ENCODE data around the gene CNTN5. TPM values are rescaled to one million over a fixed set of nuclear protein-coding genes. Genes with fewer than 3 reads are reported as not detected.

The CNTN5 gene
- polyA plus RNA-seq, 3 donors = 0.10 TPM; not detected in 2

GRCh38 chr11:99535406-99535805, 514.7 kb downstream of the CNTN5 start:
- WGBS, 3 donors = 43 to 85% (median 85%) methylated on average over 1 of the region's 1 CpG
- H3K27ac ChIP-seq (ENCODE audit: low read depth, low read length) = no peak overlapping the region

DNA sequence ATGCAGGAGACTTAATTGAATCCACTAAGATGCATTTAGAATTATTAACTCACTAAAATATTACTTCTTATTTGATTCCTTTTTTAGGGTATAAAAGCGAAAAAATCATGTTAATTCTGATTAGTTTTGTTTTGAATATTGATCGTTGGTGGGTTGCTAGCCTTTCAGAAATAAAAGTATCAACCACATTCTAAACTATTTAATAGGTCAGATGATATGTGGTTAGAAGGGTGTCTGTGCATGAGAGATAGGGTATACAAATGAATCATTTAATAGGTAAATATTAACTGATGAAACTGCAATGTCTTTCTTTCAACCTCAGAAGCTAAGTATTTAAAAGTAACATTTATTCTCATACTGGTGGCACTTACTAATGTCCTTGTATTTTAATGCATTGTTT, 515.1 kb downstream of the CNTN5 start:
- WGBS, 3 donors = 55 to 62% (median 60%) methylated on average over 2 of the region's 2 CpGs
- H3K27ac ChIP-seq (ENCODE audit: low read depth, low read length) = no peak overlapping the region

DNA sequence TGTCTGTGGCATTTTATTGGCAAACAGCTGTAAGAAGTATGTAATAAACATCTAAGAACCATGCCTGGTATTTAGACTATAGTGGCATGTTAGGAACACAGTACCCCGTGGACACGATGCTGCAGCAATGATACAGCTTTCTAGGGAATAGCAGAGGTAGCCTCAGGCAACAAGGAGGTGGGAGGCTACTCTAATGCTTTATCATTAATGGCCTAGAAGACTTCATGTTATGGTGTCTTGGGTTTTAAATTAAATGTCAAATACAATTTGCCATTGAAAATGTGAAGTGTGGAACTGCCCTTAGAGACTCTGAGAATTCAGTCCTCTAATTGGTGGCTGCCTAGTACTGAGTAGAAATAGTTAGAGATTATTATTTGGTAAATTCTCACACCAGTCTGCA, 516.9 kb downstream of the CNTN5 start:
- no peak overlapping the region for H3K27ac ChIP-seq (ENCODE audit: low read depth, low read length)
- WGBS, 3 donors = 67 to 82% (median 82%) methylated on average over 2 of the region's 2 CpGs

- WGBS, 3 donors = 66 to 81% (median 81%) methylated on average over 4 of the region's 4 CpGs
- no peak overlapping the region for H3K27ac ChIP-seq (ENCODE audit: low read depth, low read length)
These were observed 524.9 kb downstream of the CNTN5 start for GRCh38 chr11:99545616-99546015.

DNA sequence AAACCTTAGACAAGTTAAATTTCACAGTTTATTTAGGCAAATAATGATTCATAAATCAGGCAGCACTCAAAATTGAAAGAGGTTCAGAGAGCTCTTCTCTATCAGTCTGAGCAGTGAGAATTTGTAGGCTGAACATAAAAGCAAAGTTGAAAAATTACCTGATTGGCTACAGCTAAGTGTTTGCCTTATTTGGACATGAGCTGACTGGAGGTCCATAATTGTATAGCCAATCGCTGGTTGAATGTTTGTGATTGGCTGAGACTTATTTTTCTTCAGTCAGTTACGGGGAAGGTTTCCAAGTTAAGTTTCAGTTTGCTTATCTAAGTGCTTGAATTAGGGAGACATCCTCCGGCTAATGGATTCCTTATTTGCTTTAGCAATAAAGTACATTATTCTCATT, 527.5 kb downstream of the CNTN5 start:
- no peak overlapping the region for H3K27ac ChIP-seq (ENCODE audit: low read depth, low read length)
- 72 to 79% (median 75%) methylated on average over 3 of the region's 3 CpGs for WGBS, 3 donors

- no peak overlapping the region for H3K27ac ChIP-seq (ENCODE audit: low read depth, low read length)
- 76 to 82% (median 79%) methylated on average over 1 of the region's 1 CpG for WGBS, 3 donors
These were observed 533.6 kb downstream of the CNTN5 start for GRCh38 chr11:99554232-99554903.

DNA sequence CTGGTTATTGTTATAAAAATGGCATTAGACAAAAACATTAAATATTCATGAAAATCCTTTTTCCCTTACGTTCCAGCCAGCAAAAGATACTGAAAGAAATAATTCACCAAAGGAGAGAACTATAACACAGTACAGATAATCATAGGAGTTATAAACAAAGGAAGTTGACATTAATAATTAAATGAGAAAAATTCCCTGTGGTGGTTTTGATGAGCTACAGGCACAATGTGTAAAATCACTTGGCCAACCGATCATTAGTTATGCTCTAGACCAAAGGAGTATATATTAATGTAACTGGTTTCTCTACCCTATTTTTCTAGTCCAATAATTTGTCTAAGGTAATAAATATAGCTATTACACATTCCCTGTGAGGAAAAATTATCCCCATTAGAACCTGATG, 534.7 kb downstream of the CNTN5 start:
- H3K27ac ChIP-seq (ENCODE audit: low read depth, low read length) = no peak overlapping the region
- WGBS, 3 donors = 63 to 67% (median 64%) methylated on average over 2 of the region's 2 CpGs

DNA sequence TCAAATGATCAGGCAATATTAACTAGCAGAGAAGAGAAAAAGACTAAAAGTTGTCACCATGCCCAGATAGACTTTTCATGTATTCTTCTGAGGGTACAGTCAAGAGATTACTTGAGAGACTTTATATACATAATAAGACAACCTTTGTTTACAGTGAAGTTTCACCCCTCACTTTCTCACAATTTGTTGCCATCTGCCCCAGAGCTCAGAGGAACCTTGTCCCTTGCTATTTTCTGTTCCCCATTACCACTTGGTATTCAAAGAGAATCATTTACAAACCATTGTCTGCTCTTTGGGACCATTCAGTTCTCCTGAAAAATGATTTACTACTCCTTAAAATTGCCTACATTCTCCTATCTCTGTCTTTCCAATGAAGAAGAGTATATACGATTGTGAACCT, 544.6 kb downstream of the CNTN5 start:
- no peak overlapping the region for H3K27ac ChIP-seq (ENCODE audit: low read depth, low read length)
- WGBS, 3 donors = 68 to 92% (median 86%) methylated on average over 1 of the region's 1 CpG

- no peak overlapping the region for H3K27ac ChIP-seq (ENCODE audit: low read depth, low read length)
- 37 to 66% (median 58%) methylated on average over 4 of the region's 4 CpGs for WGBS, 3 donors
These were observed 546.7 kb downstream of the CNTN5 start for GRCh38 chr11:99567334-99567956.

DNA sequence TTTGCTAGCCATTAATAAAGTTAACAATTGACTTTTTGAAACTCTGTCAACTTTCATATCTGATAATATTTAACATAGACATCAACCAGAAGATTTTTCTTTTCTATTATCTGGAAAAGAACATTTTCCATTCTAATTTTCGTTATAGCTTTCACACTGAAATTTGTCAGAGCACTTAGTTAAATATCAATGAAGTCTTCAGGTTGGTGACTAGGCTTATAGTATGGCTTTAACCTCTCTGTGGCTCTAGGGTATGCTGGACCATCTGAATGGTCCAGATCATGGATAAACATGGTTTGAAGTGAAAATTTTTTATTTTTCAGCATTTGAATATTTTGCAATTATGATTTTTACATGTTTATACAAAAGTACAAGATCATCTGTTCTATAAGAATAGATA, 548.1 kb downstream of the CNTN5 start:
- H3K27ac ChIP-seq (ENCODE audit: low read depth, low read length) = no peak overlapping the region
- WGBS, 3 donors = 24 to 60% (median 53%) methylated on average over 1 of the region's 1 CpG

DNA sequence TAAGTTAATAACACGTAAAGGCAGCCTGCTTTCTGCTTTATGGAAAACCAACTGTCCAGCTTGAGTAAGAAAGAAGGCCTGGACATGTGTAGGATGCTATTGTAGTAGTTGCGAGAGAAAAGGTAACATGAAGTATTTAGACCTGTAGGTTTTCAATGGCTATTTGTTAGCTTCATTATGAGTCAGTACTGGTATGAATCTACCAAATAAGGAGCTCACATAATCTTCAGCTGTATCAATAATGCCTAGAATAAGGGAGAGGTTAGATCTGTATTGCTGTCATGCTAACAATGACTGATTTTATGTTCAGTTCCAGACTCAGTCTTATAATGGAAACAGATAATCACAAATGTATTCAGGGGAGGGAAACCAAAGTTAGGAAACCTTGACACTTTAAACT, 550.3 kb downstream of the CNTN5 start:
- no peak overlapping the region for H3K27ac ChIP-seq (ENCODE audit: low read depth, low read length)
- WGBS, 3 donors = 45 to 47% (median 46%) methylated on average over 2 of the region's 2 CpGs

DNA sequence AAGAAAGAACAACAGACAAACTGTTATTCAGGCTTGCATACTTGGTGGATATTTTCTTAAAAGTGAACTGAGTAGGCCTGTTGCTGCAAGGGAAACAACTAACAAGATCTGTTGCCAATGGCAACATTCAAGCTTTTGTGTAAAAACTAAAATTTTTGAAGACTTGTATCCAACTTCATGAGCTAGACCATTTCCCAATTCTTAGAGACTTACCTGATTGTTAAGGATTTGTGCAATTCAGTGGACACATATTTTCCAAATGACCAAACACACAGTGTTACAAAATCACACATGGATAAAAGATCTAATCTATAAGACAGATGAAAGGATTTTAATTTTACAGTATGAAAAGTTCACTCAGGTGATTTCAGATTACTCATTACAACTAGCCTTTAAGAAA, 564.1 kb downstream of the CNTN5 start:
- no peak overlapping the region for H3K27ac ChIP-seq (ENCODE audit: low read depth, low read length)

DNA sequence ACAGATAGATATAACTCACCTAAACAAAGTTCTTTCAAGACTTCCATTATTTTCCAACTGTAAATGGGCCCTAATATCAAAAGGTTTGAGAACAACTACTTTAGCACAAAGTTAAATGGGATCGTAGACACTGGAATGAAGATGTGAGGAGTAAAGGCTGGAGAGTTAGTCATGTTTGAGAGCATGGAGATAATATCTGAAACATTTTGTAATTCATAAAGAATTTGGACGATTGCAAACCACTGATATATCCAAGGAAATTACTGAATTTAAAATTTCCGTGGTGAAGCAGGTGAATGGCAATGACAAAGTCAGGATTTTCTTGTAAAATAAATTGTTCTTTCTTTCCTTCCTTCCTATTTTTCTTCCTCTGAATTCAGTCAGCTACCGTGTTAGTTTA, 564.9 kb downstream of the CNTN5 start:
- WGBS, 3 donors = 27 to 31% (median 27%) methylated on average over 4 of the region's 4 CpGs
- no peak overlapping the region for H3K27ac ChIP-seq (ENCODE audit: low read depth, low read length)

DNA sequence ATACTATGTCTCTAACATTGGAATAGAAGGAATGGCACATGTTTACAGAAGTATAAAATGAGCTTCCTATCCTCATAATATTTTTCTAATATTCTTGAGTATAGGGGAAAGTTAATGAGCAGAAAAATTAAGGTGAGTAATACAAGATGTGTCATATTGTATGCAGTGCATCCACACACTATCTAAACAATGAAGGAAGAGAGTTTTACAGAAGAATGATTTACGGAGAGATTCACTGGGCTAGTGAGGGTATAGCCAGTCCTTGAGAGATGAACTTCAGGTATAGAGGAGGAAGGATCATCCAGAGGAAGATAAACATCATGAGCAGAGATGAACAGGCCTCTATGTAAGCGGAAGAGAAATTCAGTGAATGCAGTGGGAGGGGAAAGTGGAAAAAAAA, 569.0 kb downstream of the CNTN5 start:
- no peak overlapping the region for H3K27ac ChIP-seq (ENCODE audit: low read depth, low read length)
- WGBS, 3 donors = 73 to 79% (median 79%) methylated on average over 2 of the region's 2 CpGs

GRCh38 chr11:99592266-99592665, 571.5 kb downstream of the CNTN5 start:
- H3K27ac ChIP-seq (ENCODE audit: low read depth, low read length) = no peak overlapping the region
- 58 to 61% (median 60%) methylated on average over 4 of the region's 4 CpGs for WGBS, 3 donors

- H3K27ac ChIP-seq (ENCODE audit: low read depth, low read length) = no peak overlapping the region
- 42 to 55% (median 53%) methylated on average over 1 of the region's 1 CpG for WGBS, 3 donors
These were observed 572.4 kb downstream of the CNTN5 start for GRCh38 chr11:99593197-99593596.

DNA sequence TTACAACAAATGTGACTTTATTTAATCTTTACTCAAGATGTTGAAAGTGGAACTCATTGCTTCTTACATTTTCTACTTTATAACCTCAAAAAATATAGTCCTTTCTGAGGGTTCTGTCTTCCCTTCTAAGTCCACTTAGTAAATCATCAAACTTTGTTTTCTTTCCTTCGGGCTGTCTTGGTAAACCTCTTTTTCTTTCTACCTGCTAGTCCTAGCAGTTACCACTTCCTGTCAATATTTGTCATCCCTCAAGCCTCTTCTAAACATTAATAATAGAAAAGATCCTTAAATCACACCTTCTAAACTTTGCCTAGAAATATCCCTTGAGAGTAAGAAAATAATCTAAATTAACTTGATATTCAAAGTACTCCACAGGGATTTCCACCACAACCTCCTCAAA, 580.4 kb downstream of the CNTN5 start:
- 25 to 81% (median 80%) methylated on average over 1 of the region's 1 CpG for WGBS, 3 donors
- H3K27ac ChIP-seq (ENCODE audit: low read depth, low read length) = no peak overlapping the region

DNA sequence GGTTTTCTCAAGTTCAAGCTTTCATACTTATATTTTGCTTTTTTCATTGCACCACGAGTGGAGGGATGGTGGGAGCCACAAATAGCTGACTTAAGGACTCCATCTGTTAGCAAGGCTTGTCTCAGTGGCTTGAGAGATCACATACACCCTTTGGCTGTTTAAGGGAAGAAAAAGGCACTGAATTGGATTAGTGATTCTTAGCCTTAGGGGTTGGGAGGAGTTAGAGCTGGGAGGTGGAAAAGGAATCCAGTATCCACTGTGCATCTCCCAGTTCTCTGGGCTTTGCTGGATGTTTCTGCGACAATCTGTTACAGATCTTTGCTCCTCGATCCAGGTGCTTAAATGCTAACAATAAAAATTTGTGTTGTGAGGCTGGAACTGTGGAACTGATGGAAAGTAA, 593.6 kb downstream of the CNTN5 start:
- 58 to 63% (median 62%) methylated on average over 3 of the region's 3 CpGs for WGBS, 3 donors
- H3K27ac ChIP-seq (ENCODE audit: low read depth, low read length) = no peak overlapping the region

DNA sequence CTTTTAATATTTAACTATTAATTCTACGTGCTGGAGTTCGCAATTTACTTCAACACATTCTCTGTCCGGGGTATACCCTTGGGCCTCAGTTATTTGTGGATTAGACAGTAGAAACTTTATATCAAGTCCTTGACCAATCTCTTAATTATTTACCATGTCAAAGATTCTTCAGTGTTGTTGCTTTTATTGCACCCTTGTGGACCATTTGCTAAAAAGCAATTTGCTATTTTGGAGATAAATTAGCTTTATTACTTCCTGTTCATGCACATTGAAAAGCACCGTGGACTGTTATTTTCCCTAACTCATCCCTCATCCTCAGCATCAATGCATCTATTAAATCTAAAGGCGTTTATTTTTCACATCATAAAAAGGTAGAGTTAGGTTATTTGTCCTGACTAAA, 609.9 kb downstream of the CNTN5 start:
- H3K27ac ChIP-seq (ENCODE audit: low read depth, low read length) = no peak overlapping the region
- 54 to 79% (median 75%) methylated on average over 5 of the region's 5 CpGs for WGBS, 3 donors

DNA sequence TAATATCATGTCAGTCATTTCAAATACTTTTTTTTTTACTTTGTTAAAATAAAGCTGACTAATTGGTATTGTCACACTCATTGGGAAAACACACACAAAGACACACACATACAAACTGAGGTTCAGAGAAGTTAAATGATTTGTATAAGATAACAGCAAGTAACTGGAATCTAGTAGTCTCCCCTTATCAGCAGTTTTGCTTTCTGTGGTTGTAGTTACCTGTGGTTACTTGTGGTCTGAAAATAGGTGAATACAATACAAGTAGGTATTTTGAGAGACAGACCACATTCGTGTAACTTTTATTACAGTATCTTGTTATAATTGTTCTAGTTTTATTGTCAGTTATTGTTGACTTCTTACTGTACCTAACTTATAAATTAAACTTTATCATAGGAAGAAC, 610.9 kb downstream of the CNTN5 start:
- WGBS, 3 donors = 78 to 85% (median 79%) methylated on average over 1 of the region's 1 CpG
- H3K27ac ChIP-seq (ENCODE audit: low read depth, low read length) = no peak overlapping the region

Data from adipose tissue (tissue), 3 donors.